GM18498 (cell line): ENCODE data around the gene CATSPERD.

Source experiments
- ATAC-seq: cut with Tn5 transposase; IDR thresholded peaks from one replicate; pipeline ENCODE4 v1.9.1; 2021; ENCODE audit warnings: mild to moderate bottlenecking, moderate library complexity; ENCODE audit not compliant: unreplicated experiment

CATSPERD gene

DNA sequence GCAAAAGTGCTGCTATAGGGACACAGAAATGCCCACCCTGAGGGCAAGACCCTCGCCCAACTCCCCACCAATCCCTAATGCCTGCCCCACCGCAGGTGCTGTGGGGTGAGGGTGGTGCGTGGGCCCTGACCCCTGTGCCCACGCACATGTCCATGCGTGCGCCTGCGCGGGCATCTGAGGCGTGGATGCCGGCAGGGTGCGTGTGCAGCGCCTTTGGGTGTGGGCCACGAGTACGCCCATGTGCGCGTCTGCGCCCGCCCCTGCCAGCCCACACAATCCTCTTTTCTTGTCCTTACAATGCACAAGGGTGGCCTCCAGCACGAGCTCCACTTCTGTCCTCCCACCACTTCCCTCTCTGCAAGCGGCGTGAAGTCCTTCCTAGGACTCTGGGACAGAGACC, 104.7 kb downstream of the CATSPERD start:
- no peak for ATAC-seq

DNA sequence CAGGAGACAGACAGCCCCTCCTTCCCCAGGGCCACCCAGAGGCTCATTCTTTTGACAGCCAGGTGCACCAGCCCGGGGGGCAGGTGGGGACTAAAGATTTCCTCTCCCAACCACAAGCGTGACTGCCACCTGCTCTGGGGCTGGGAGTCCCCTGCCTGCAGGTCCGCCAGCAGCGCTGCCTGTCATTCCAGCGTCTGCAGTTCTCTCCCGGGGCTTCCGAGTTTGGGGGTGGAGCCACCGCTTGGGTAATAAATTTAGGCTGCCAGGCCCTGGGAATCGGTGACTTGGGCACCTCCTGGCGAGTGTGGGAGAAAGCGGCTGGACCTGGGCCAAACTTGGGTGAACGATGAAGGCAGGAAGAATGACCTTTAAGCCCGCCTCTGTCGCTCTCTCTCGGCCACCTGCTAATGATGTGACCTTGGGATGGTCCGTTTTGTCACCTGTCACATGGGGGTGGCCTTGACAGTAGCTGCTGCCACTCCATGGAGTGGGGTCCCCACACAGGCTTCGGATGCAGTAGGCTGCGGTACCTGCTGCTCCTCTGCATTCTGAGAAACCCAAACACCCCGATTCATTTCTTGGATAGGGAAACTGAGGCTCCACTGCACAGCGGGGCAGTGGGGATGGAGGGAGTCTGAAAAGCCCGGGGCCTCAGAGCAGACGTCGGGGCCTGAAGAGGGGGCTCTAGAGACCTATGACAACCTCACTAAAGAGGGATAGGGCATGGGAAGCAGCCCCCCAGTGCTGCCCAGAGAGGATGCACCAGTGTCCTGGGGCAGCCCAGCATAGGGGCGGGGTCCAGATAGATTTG, 106.3 kb downstream of the CATSPERD start:
- no peak for ATAC-seq

DNA sequence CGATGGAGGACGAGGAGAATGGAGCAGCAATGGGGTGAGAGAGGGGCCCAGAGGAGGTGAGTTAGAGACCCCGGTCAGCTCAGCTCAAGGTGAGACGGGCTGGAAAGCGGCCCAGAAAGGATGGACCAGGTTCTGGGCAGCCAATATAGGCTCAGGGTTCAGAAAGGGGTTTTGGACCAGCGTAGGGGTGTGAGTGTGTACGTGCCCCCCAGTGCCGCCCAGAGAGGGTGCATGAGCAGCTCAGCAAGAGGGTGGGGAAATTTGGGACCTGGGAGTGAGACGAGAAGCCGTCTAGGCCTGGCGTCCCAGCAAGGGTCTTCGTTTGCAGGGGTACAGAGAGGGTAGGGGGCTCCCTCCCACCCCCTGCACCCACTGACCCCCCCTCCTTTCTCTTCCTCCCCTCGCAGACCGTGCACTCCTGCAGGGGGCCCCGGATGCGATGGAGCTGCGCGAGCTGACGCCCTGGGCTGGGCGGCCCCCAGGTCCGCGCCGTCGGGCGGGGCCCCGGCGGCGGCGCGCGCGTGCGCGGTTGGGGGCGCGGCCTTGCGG, 107.0 kb downstream of the CATSPERD start:
- ATAC-seq = no peak

DNA sequence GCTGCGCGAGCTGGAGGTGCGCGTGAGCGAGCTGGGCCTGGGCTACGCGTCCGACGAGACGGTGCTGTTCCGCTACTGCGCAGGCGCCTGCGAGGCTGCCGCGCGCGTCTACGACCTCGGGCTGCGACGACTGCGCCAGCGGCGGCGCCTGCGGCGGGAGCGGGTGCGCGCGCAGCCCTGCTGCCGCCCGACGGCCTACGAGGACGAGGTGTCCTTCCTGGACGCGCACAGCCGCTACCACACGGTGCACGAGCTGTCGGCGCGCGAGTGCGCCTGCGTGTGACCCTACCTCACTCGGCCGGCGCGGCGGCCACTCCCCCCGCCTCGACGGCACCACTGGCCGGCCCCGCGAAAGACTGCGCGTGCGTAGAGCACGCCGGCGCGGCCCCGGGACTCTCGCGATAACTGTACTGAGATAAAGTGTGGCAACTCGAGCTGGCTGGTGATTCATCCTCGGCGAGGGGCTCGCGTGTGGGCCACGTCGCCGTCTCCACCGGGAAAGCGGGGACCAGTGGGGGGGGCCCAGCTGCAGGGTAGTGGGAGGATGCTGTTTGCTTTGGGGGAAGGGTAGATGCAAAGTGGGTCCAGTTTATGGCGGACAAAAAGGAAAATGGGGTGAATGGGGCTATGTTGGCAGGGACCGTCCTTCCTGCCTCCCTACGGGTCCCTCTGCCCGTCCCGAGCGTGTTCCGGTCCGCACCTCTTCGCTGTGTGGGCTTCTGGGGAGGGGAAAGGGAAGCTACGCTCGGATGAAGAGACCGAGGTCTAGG, 107.6 kb downstream of the CATSPERD start:
- peak; percentile 78 for ATAC-seq
